NT2/D1 (cell line): ENCODE results near the gene TMEM259.

Experiments
- DNase-seq: peaks from one replicate; pipeline ENCODE4 v3.0.0-alpha.2; 2011; ENCODE audit warnings: low read depth, low spot score
- H3K27me3 ChIP-seq: 2 replicates; pipeline ENCODE4 v1.6.0; 2011; ENCODE audit warnings: mild to moderate bottlenecking; ENCODE audit not compliant: insufficient read length, insufficient read depth
- H3K36me3 ChIP-seq: 2 replicates; pipeline ENCODE4 v1.6.1; 2011; ENCODE audit warnings: mild to moderate bottlenecking, low read length, mixed read lengths; ENCODE audit not compliant: insufficient read depth, insufficient read length
- H3K4me1 ChIP-seq: 2 replicates; pipeline ENCODE4 v1.5.1; 2011; ENCODE audit not compliant: insufficient read depth, insufficient read length
- H3K4me3 ChIP-seq: 2 replicates; pipeline ENCODE4 v1.5.1; 2011; ENCODE audit warnings: low read depth; ENCODE audit not compliant: insufficient read length
- H3K9ac ChIP-seq: 2 replicates; pipeline ENCODE4 v1.6.0; 2011; ENCODE audit warnings: low read depth; ENCODE audit not compliant: insufficient read length
- H3K9me3 ChIP-seq: 2 replicates; pipeline ENCODE4 v1.5.1; 2011; ENCODE audit warnings: mild to moderate bottlenecking, low read length; ENCODE audit not compliant: insufficient read depth
- SUZ12 ChIP-seq: IDR thresholded peaks from 2 replicates; pipeline ENCODE4 v1.6.1; 2011; ENCODE audit not compliant: insufficient read length, insufficient read depth; ENCODE audit errors: extremely low read depth
- YY1 ChIP-seq: IDR thresholded peaks from 2 replicates; pipeline ENCODE4 v1.6.1; 2011; ENCODE audit not compliant: insufficient read length, insufficient read depth
- ZNF274 ChIP-seq: IDR thresholded peaks from 2 replicates; pipeline ENCODE4 v1.6.1; 2011; ENCODE audit warnings: mild to moderate bottlenecking, low read depth, low read length

Gene TMEM259

GRCh38 chr19:990119-990571 is 30.8 kb downstream of the TMEM259 start:
- peaks cover 22% of the 10 kb centered on the region for H3K4me1 ChIP-seq
- H3K4me3 ChIP-seq, result no peak overlapping the region
- TF ChIP-seq ZNF274 (no peak), SUZ12 (no peak), YY1 (no peak)
- H3K27me3 ChIP-seq, result no peaks in the 10 kb centered on the region
- H3K9ac ChIP-seq, result peak overlapping the region; percentile 50
- no peak for DNase-seq
- H3K36me3 ChIP-seq, result peaks cover 91% of the 10 kb centered on the region
- H3K9me3 ChIP-seq, result no peaks in the 10 kb centered on the region

DNA sequence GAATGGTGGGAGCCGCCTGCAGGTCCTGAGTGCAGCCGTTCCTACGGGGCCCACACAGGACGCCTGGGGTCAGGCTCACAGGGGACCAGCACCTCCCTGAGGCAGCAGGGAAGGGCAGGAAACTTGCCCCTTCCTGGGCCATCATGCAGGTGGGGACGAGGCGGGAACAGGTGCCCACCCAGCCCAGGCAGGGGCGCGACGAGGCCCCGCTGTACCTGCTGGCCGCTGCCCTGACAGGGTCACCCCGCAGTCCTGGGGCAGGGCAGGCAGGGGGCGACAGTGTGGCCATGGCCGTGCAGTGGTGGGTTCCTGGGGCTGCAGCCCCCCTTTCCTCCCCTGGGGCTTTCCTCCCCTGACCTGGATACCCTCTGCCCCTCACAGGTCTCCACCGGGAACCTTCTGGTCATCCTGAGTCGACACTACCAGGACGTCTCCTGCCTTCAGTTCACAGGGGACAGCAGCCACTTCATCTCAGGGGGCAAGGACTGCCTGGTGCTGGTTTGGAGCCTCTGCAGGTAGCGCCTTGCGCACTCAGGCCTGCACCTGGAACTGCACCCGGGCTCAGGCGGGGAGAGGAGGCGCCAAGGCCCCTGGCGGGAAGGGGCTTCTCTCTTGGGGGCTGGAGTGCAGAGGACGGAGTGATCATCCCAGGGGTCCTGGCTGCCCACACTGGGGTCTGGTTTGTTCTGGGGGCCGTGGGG is 31.4 kb downstream of the TMEM259 start:
- H3K9ac ChIP-seq, result peak overlapping the region; percentile 10
- no peaks in the 10 kb centered on the region for H3K27me3 ChIP-seq
- peaks cover 27% of the 10 kb centered on the region for H3K4me1 ChIP-seq
- no peak for DNase-seq
- H3K36me3 ChIP-seq, result peaks cover 85% of the 10 kb centered on the region
- no peaks in the 10 kb centered on the region for H3K9me3 ChIP-seq
- no peak overlapping the region for H3K4me3 ChIP-seq
- TF ChIP-seq SUZ12 (no peak), ZNF274 (no peak), YY1 (no peak)

- DNase-seq, result no peak
- peaks cover 75% of the 10 kb centered on the region for H3K36me3 ChIP-seq
- no peaks in the 10 kb centered on the region for H3K27me3 ChIP-seq
- no peak overlapping the region for H3K9ac ChIP-seq
- H3K9me3 ChIP-seq, result no peaks in the 10 kb centered on the region
- TF ChIP-seq SUZ12 (no peak), YY1 (no peak), ZNF274 (no peak)
- peaks cover 24% of the 10 kb centered on the region for H3K4me1 ChIP-seq
- no peak overlapping the region for H3K4me3 ChIP-seq
Observed at GRCh38 chr19:988510-988909, 32.4 kb downstream of the TMEM259 start.

DNA sequence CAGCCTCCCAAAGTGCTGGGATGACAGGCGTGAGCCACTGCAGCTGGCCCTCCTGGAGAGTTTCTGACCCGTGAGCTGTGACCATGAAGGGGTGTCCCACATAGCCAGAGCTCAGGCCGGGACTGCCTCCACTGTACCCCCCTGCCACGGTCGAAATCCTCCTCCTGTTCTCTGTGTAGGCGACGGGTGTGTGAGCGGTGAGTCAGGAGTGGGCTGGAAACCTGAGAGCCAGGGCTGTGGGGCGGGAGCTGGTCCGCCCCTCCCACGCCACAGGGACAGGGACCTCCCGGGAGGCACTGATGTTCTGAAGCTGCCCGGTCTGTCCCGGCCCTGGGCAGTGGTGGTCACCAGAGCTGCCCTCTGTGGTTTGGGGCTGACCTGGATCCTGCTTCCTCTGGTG is 32.8 kb downstream of the TMEM259 start:
- no peaks in the 10 kb centered on the region for H3K9me3 ChIP-seq
- no peak overlapping the region for H3K4me3 ChIP-seq
- peaks cover 70% of the 10 kb centered on the region for H3K36me3 ChIP-seq
- H3K27me3 ChIP-seq, result no peaks in the 10 kb centered on the region
- TF ChIP-seq YY1 (no peak), ZNF274 (no peak), SUZ12 (no peak)
- peaks cover 23% of the 10 kb centered on the region for H3K4me1 ChIP-seq
- no peak overlapping the region for H3K9ac ChIP-seq
- no peak for DNase-seq

- Histone ChIP-seq H3K9me3 (no peaks in the 10 kb centered on the region), H3K4me3 (no peak overlapping the region), H3K9ac (no peak overlapping the region), H3K27me3 (no peaks in the 10 kb centered on the region), H3K36me3 (peaks cover 55% of the 10 kb centered on the region), H3K4me1 (peaks cover 22% of the 10 kb centered on the region)
- no peak for DNase-seq
- TF ChIP-seq SUZ12 (no peak), YY1 (no peak), ZNF274 (no peak)
Observed at GRCh38 chr19:986083-986482, 34.8 kb downstream of the TMEM259 start.

DNA sequence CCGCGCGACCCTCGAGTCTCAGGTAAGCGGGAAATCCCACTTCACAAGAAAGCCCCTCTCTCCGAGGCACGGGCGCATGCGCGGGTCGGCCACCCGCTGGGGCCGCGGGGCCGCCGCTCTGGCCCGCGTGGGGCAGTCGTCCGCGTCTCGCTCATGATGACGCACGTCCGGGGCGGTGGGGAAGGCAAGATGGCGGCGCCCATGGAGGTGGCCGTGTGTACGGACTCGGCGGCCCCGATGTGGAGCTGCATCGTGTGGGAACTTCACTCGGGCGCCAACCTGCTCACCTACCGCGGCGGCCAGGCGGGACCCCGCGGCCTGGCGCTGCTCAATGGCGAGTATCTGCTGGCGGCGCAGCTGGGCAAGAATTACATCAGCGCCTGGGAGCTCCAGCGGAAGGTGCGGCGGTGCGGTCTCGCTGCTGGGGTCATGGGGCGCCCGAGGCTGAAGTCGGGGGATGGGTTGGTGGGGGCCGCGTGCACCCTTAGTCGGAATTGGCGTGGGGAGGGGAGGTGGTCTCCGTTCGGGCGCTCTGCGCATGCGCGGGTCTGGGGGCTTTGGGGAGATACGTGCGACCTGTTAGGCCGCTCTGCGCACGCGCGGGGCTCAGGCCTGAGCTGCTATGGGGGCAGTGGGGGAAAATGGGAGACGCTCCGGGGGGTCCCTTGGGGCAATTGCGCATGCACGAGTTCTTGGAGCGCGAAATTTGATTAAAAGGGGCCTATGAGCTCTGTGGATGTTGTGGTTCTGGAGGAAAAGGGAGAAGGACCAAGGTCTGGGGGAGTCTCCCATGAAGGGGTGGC is 36.6 kb downstream of the TMEM259 start, which contains the start of gene WDR18:
TSS of gene WDR18 (plus strand) at position 181 of the 803 bp plus-strand sequence. CDS start at position 190, 9 bp downstream.
- Histone ChIP-seq H3K27me3 (no peaks in the 10 kb centered on the region), H3K9me3 (no peaks in the 10 kb centered on the region), H3K4me1 (peaks cover 15% of the 10 kb centered on the region), H3K36me3 (peaks cover 38% of the 10 kb centered on the region), H3K4me3 (peak within 1 kb of the TSS; percentile 99), H3K9ac (peak within 1 kb of the TSS; percentile 100)
- TF ChIP-seq ZNF274 (no peak), YY1 (peak; percentile 94)
- DNase-seq, result peak; percentile 77

DNA sequence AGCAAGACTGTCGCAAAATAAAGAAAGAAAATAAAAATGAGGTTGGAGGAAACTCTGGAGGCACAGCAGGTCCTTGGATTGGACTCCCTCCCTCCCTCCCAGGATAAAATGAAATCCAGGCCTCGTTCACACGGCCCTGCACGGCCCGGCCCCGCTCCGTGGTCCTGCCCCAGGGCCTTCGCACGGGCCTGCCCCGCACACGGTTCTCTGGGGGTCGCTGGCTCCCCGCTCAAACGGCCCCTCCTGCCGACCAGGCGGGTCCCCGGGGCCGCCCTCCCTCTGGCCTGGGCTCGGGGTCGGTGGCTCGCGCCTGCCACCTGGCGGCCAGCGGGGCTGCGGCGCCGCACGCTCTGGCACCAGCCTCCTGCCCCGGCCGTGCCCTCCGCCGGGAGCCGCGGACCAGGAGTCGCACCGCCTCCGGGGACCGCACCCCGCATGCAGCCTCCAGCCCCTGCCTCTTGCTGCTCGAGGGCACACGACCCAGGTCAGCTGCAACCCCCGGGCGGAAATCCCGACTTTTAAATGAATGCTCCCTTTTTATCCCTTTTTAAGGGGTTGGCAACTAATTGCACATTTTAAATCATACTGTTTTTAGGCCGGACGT is 38.3 kb downstream of the TMEM259 start:
- peaks cover 18% of the 10 kb centered on the region for H3K4me1 ChIP-seq
- no peaks in the 10 kb centered on the region for H3K9me3 ChIP-seq
- no peaks in the 10 kb centered on the region for H3K27me3 ChIP-seq
- DNase-seq, result peak; percentile 60
- H3K4me3 ChIP-seq, result no peak overlapping the region
- TF ChIP-seq SUZ12 (no peak), YY1 (no peak), ZNF274 (no peak)
- peak overlapping the region; percentile 64 for H3K9ac ChIP-seq
- peaks cover 24% of the 10 kb centered on the region for H3K36me3 ChIP-seq
